HCT116 (cell line): Measurements from ENCODE around the gene ZNRF3. TPM values are rescaled to one million over a fixed set of nuclear protein-coding genes. Genes with fewer than 3 reads are reported as not detected.

Source experiments
- ATAC-seq: fragments of 200-7000 bp; cut with Tn5 transposase; 2 replicates; pipeline ENCODE4 v1.9.1; 2020; ENCODE audit warnings: mild to moderate bottlenecking, moderate library complexity
- BruUV-seq: library from RNA; stranded (reverse); fragments of 400-500 nt; replicated peaks from 2 replicates; lab custom pipeline; 2021; lab: Mats Ljungman, UMichigan
- CTCF ChIA-PET: fragments of 300-600 bp; sonication (Branson Sonifier 250); formaldehyde crosslinking; loops from one replicate; lab custom pipeline; 2021; ENCODE audit warnings: antibody characterized with exemption; lab: Charles Lee
- POLR2A ChIA-PET: fragments of 300-600, 350-600 bp; sonication (Branson Sonifier 250); formaldehyde crosslinking; loops from one replicate; lab custom pipeline; 2021; ENCODE audit warnings: antibody characterized with exemption; lab: Charles Lee
- RAD21 ChIA-PET, 2 experiments: fragments of 300-600 bp; sonication (Branson Sonifier 250); formaldehyde crosslinking; loops; one replicate each; lab custom pipeline; 2023; ENCODE audit warnings: low total read pairs in 2 of 2; ENCODE audit not compliant: uncharacterized antibody in 2 of 2, unreplicated experiment in 2 of 2, low non-redundant PET in 1 of 2; lab: Charles Lee
- DNase-seq: peaks from one replicate; pipeline ENCODE4 v3.0.0-alpha.2; 2010; ENCODE audit warnings: low read depth, low spot score
- H2AFZ ChIP-seq: fragments of 200-600 bp; shearing (Covaris generic), sonication (generic); 2 replicates; pipeline ENCODE4 v1.6.1; 2017; ENCODE audit warnings: low read depth, mixed run types, mixed read lengths, antibody characterized with exemption, low read length; ENCODE audit not compliant: poor library complexity, severe bottlenecking
- H3K27ac ChIP-seq: 2 replicates; pipeline ENCODE4 v1.5.1; 2012; ENCODE audit warnings: low read depth, low read length
- H3K27me3 ChIP-seq: fragments of 200-600 bp; sonication (generic); 2 replicates; pipeline ENCODE4 v1.6.1; 2016; ENCODE audit warnings: mixed run types, low read length, mixed read lengths; ENCODE audit not compliant: insufficient read depth
- H3K36me3 ChIP-seq, 2 experiments: fragments of 200-500 bp in 1 of 2; fragments of 200-600 bp in 1 of 2; sonication (Bioruptor generic) in 1 of 2; sonication (generic) in 1 of 2; 2 replicates each; pipeline versions ENCODE4 v1.5.1 to v1.6.1; 2014 to 2016; ENCODE audit warnings: low read length in 2 of 2, inconsistent platforms in 1 of 2, mixed read lengths in 1 of 2, mixed run types in 1 of 2; ENCODE audit not compliant: insufficient read depth in 2 of 2, control insufficient read depth in 1 of 2
- H3K4me1 ChIP-seq, 2 experiments: fragments of 200-600 bp in 1 of 2; sonication (generic) in 1 of 2; 2 replicates each; pipeline versions ENCODE4 v1.5.1 to v1.6.1; 2012 to 2017; ENCODE audit warnings: low read length in 2 of 2, inconsistent platforms in 1 of 2, mild to moderate bottlenecking in 1 of 2, mixed read lengths in 1 of 2, mixed run types in 1 of 2, moderate library complexity in 1 of 2; ENCODE audit not compliant: insufficient read depth in 2 of 2, control insufficient read depth in 1 of 2
- H3K4me2 ChIP-seq: fragments of 200-600 bp; sonication (generic); 2 replicates; pipeline ENCODE4 v1.6.1; 2017; ENCODE audit warnings: mixed run types, low read length, mixed read lengths
- H3K4me3 ChIP-seq, 2 experiments: fragments of 200-600 bp in 1 of 2; sonication (generic) in 1 of 2; replicated peaks in 1 of 2; 2 replicates each; pipeline ENCODE4 v1.5.1; 2011 to 2016; ENCODE audit warnings: low read length in 2 of 2, control low read depth in 1 of 2, low read depth in 1 of 2, mild to moderate bottlenecking in 1 of 2, mixed read lengths in 1 of 2, mixed run types in 1 of 2
- H3K79me2 ChIP-seq: fragments of 200-600 bp; sonication (generic); 2 replicates; pipeline ENCODE4 v1.6.1; 2017; ENCODE audit warnings: mild to moderate bottlenecking, mixed run types, low read length, moderate library complexity, mixed read lengths; ENCODE audit not compliant: insufficient read depth
- H3K9ac ChIP-seq: fragments of 200-600 bp; sonication (generic); 2 replicates; pipeline ENCODE4 v1.6.1; 2016; ENCODE audit warnings: low read length, mixed read lengths
- H3K9me2 ChIP-seq: fragments of 200-600 bp; sonication (generic), shearing (Covaris generic); 2 replicates; pipeline ENCODE4 v1.6.1; 2017; ENCODE audit warnings: mixed run types, mild to moderate bottlenecking, moderate library complexity; ENCODE audit not compliant: insufficient read depth
- H3K9me3 ChIP-seq, 2 experiments: fragments of 200-500 bp in 1 of 2; fragments of 200-600 bp in 1 of 2; sonication (Bioruptor generic) in 1 of 2; sonication (generic) in 1 of 2; 2 replicates each; pipeline ENCODE4 v1.6.1; 2014 to 2017; ENCODE audit warnings: low read length in 2 of 2, mixed read lengths in 2 of 2, inconsistent platforms in 1 of 2, low read depth in 1 of 2, mild to moderate bottlenecking in 1 of 2, mixed run types in 1 of 2, moderate library complexity in 1 of 2; ENCODE audit not compliant: control insufficient read depth in 1 of 2, insufficient read depth in 1 of 2
- H4K20me1 ChIP-seq: fragments of 200-600 bp; sonication (generic), shearing (Covaris generic); 2 replicates; pipeline ENCODE4 v1.6.1; 2017; ENCODE audit warnings: mixed run types, mild to moderate bottlenecking, moderate library complexity; ENCODE audit not compliant: insufficient read depth
- CEBPB ChIP-seq: IDR thresholded peaks from 2 replicates; pipeline ENCODE4 v1.6.1; 2012; ENCODE audit warnings: low read depth
- JUND ChIP-seq: IDR thresholded peaks from 2 replicates; pipeline ENCODE4 v1.6.1; 2012
- POLR2A ChIP-seq: IDR thresholded peaks from 2 replicates; pipeline ENCODE4 v1.7.0; 2011; ENCODE audit warnings: borderline replicate concordance; ENCODE audit not compliant: insufficient read depth, insufficient read length; ENCODE audit errors: extremely low read depth
- POLR2AphosphoS5 ChIP-seq: IDR thresholded peaks from 2 replicates; pipeline ENCODE4 v1.6.1; 2011; ENCODE audit warnings: mild to moderate bottlenecking, low read depth, low read length, moderate library complexity
- TCF7L2 ChIP-seq: IDR thresholded peaks from 2 replicates; pipeline ENCODE4 v1.7.0; 2011; ENCODE audit warnings: borderline replicate concordance, inconsistent platforms; ENCODE audit not compliant: insufficient read depth, insufficient read length; ENCODE audit errors: extremely low read depth
- intact Hi-C: fragments of 100-400 bp; cut with micrococcal nuclease; formaldehyde crosslinking; loops from 2 replicates; pipeline ENCODE4 v1.10.0; 2022
- total RNA-seq: library from RNA; stranded (reverse); gene quantifications from one replicate; pipeline ENCODE4 v1.2.1, GENCODE V29; 2021; ENCODE audit not compliant: unreplicated experiment
- TF ChIP-seq, protein P1 (sequence below): IDR thresholded peaks from 2 replicates; pipeline ENCODE4 v1.6.1; 2012
- TF ChIP-seq, protein P2 (sequence below): IDR thresholded peaks from 2 replicates; pipeline ENCODE4 v1.6.1; 2012
- TF ChIP-seq, protein P3 (sequence below): IDR thresholded peaks from 2 replicates; pipeline ENCODE4 v1.6.1; 2011; ENCODE audit warnings: mild to moderate bottlenecking, low read length, moderate library complexity; ENCODE audit not compliant: insufficient replicate concordance; ENCODE audit errors: extremely low read depth

The ZNRF3 gene
- total RNA-seq, 1 experiment from 2014 or later, result 12.2 TPM

DNA sequence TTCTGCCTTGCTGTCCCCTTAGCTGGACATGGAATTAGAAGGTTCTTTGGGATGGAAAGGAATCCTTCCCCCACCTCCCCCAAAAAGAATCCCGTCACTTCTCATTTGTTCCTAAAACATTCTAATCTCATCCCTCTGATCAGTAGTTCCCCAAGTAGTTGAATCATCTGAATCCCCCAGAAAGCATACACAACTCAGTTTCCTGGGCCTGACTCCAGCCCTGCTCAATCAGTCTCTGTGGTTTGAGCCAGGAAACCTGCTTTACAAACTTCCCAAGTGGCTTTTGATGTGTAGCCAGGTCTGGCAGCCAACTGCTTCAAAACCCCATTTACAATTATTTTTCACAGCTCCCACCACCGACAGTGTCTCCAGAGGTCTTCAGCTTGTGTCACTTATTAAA is 158.0 kb downstream of the ZNRF3 start:
- peaks cover 25 to 34% of the 10 kb centered on the region in 2 experiments for H3K4me1 ChIP-seq

DNA sequence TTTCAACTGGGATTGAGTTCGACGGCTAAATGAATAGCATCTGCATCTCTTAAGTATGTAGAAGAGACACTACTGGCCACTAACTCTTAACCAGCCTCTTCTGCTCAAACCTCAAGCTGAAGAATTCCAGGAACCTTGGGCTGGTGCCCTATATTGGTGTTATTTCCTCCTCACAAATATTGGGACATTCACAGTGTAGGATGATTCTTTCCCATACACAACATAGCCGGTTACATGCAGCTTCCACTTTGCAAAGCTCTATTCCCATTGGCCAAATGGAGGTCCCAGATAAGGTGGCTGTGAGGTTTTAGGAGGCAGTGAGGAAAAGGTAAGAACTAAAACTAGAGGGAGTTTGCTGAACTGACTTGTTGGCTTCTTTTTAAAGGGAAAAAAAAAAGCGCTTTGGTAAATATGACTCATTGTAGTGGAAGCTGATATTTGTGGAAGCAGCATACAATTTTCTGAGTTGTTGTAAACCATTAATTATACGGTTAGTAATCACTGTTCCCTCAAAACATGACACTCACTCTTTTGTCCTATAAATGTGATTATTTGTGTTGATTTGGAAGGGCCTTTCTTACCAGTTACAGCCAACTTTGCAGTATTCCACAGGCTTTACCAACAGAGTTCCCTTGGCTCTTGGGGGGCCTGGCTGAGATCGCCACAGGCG is 160.7 kb downstream of the ZNRF3 start:
- CTCF ChIA-PET, result interaction anchor here (1.5 kb wide), 1 partner anchor 188 kb away, joined by 4 read pairs; no protein-coding TSS in a partner anchor
- ATAC-seq, result no peak
- no peak for DNase-seq
- POLR2A ChIA-PET, result no interaction called here
- RAD21 ChIA-PET, result no interaction called here
- TSS peak; percentile 20 for BruUV-seq
- H3K9ac ChIP-seq, result no peak overlapping the region
- no peaks in the 10 kb centered on the region for H4K20me1 ChIP-seq
- peaks cover 11% of the 10 kb centered on the region; the same call in 1 of the 2 replicates for H3K79me2 ChIP-seq
- H3K9me3 ChIP-seq, result no peaks in the 10 kb centered on the region
- H3K9me2 ChIP-seq, result no peaks in the 10 kb centered on the region
- no peak overlapping the region for H3K4me3 ChIP-seq
- H3K36me3 ChIP-seq, result peaks cover 10 to 26% of the 10 kb centered on the region in 2 experiments; a peak in 3 of 4 replicates
- TF ChIP-seq TCF7L2 (no peak), POLR2A (no peak), POLR2AphosphoS5 (no peak), CEBPB (no peak), JUND (no peak)
- TF ChIP-seq, protein P1, sequence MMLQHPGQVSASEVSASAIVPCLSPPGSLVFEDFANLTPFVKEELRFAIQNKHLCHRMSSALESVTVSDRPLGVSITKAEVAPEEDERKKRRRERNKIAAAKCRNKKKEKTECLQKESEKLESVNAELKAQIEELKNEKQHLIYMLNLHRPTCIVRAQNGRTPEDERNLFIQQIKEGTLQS, result no peak
- TF ChIP-seq, protein P2, sequence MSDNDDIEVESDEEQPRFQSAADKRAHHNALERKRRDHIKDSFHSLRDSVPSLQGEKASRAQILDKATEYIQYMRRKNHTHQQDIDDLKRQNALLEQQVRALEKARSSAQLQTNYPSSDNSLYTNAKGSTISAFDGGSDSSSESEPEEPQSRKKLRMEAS, result no peak
- no peak overlapping the region for H2AFZ ChIP-seq
- intact Hi-C loops, result loop anchor here (5.0 to 10.0 kb wide), 2 partner anchors 201 to 252 kb away; no protein-coding TSS in a partner anchor
- H3K27me3 ChIP-seq, result no peaks in the 10 kb centered on the region
- peaks cover 14 to 21% of the 10 kb centered on the region in 2 experiments for H3K4me1 ChIP-seq
- no peak overlapping the region for H3K4me2 ChIP-seq
- H3K27ac ChIP-seq, result no peak overlapping the region

More for the DNA sequence above, 158.0 kb downstream of the ZNRF3 start:
- Histone ChIP-seq H3K36me3 (peaks cover 6 to 7% of the 10 kb centered on the region in 2 experiments; a peak in 3 of 4 replicates), H3K27me3 (no peaks in the 10 kb centered on the region), H3K9ac (no peak overlapping the region), H2AFZ (no peak overlapping the region), H3K4me3 (no peak overlapping the region), H3K4me2 (no peak overlapping the region), H4K20me1 (no peaks in the 10 kb centered on the region), H3K9me3 (no peaks in the 10 kb centered on the region), H3K27ac (no peak overlapping the region), H3K79me2 (peaks cover 11% of the 10 kb centered on the region; the same call in 1 of the 2 replicates), H3K9me2 (no peaks in the 10 kb centered on the region)
- DNase-seq (no peak), ATAC-seq (no peak)
- BruUV-seq, result no TSS peak
- RAD21 ChIA-PET, result interaction anchor here (0.6 to 2.5 kb wide), 9 partner anchors 10 to 441 kb away, joined by 3 to 22 read pairs (median 5); no protein-coding TSS in a partner anchor
- CTCF ChIA-PET, result interaction anchor here (1.0 to 5.2 kb wide), 16 partner anchors 7 to 255 kb away, joined by 3 to 80 read pairs (median 10); partner anchors contain the start of genes KREMEN1, XBP1 and ZNRF3
- TF ChIP-seq, protein P3, sequence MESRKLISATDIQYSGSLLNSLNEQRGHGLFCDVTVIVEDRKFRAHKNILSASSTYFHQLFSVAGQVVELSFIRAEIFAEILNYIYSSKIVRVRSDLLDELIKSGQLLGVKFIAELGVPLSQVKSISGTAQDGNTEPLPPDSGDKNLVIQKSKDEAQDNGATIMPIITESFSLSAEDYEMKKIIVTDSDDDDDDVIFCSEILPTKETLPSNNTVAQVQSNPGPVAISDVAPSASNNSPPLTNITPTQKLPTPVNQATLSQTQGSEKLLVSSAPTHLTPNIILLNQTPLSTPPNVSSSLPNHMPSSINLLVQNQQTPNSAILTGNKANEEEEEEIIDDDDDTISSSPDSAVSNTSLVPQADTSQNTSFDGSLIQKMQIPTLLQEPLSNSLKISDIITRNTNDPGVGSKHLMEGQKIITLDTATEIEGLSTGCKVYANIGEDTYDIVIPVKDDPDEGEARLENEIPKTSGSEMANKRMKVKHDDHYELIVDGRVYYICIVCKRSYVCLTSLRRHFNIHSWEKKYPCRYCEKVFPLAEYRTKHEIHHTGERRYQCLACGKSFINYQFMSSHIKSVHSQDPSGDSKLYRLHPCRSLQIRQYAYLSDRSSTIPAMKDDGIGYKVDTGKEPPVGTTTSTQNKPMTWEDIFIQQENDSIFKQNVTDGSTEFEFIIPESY, result no peak
- intact Hi-C loops, result loop anchor here (2.0 to 10.0 kb wide), 3 partner anchors 203 to 441 kb away; no protein-coding TSS in a partner anchor
- POLR2A ChIA-PET, result interaction anchor here (2.7 kb wide), 1 partner anchor 242 kb away, joined by 10 read pairs; the partner anchor contains the start of gene XBP1
